Left lung (tissue), 10 donors: ENCODE measurements around the gene CAMTA1. TPM values are rescaled to one million over a fixed set of nuclear protein-coding genes. Genes with fewer than 3 reads are reported as not detected.

Experiments
- ATAC-seq: fragments of 200-7000 bp; cut with Tn5 transposase; one replicate; pipeline ENCODE4 v1.9.1; 2020; ENCODE audit warnings: moderate library complexity
- DNase-seq, 4 donors: peaks; one replicate each; pipeline ENCODE4 v3.0.0-alpha.2; 2013 to 2020
- H3K27ac ChIP-seq, 2 donors: fragments of 200-600 bp; sonication (generic) in 1 of 2; one replicate each; pipeline versions ENCODE4 v1.5.0 to v1.8.0; 2020 to 2021
- H3K27me3 ChIP-seq, 2 donors: fragments of 200-600 bp; sonication (generic) in 1 of 2; one replicate each; pipeline versions ENCODE4 v1.5.0 to v1.8.0; 2020 to 2021
- H3K36me3 ChIP-seq, 2 donors: fragments of 200-600 bp; sonication (generic) in 1 of 2; one replicate each; pipeline versions ENCODE4 v1.5.0 to v1.8.0; 2020 to 2021
- H3K4me1 ChIP-seq, 2 donors: fragments of 200-600 bp; one replicate each; pipeline ENCODE4 v1.8.0; 2021
- H3K4me3 ChIP-seq, 2 donors: fragments of 200-600 bp; sonication (generic) in 1 of 2; one replicate each; pipeline versions ENCODE4 v1.5.0 to v1.8.0; 2020 to 2021; ENCODE audit warnings: mild to moderate bottlenecking in 1 of 2
- H3K9me3 ChIP-seq, 2 donors: fragments of 200-600 bp; sonication (generic) in 1 of 2; one replicate each; pipeline versions ENCODE4 v1.5.0 to v1.8.0; 2020 to 2021
- CTCF ChIP-seq, 2 donors: fragments of 200-600 bp; sonication (generic) in 1 of 2; IDR thresholded peaks; one replicate each; pipeline versions ENCODE4 v1.5.0 to v1.8.0; 2021; ENCODE audit warnings: antibody characterized with exemption in 2 of 2
- intact Hi-C, 2 donors: fragments of 100-400 bp; cut with DNase I; formaldehyde crosslinking; loops; one replicate each; pipeline versions ENCODE4 v1.11.2 to v1.14.2; 2022
- polyA plus RNA-seq, 6 donors: library from polyadenylated mRNA; unstranded; fragments of 120-200 nt; gene quantifications; one replicate each; pipeline ENCODE4 v1.2.1, GENCODE V29; 2013; ENCODE audit not compliant: insufficient read length in 6 of 6
- total RNA-seq, 2 donors: library from RNA; stranded (reverse); fragmentation: NEBNext Ultra II Directional; extraction: Animal tissue kit (Norgen Biotek cat#: 25700); gene quantifications; one replicate each; pipeline ENCODE4 v1.2.1, GENCODE V29; 2021
- donor health status: DM: no; HTN: yes; CAD: no.
- donor health status: DM: no; HTN: no; CAD: no.

CAMTA1 gene
- total and polyA plus RNA-seq, 8 donors = 42.7 to 69.1 (median 49.4) TPM

- intact Hi-C loops = no loop called here
- Histone ChIP-seq H3K27ac (no peak overlapping the region), H3K27me3 (peaks cover 0 to 19% of the 10 kb centered on the region in 2 donors), H3K4me1 (no peaks in the 10 kb centered on the region), H3K36me3 (no peaks in the 10 kb centered on the region), H3K4me3 (no peak overlapping the region), H3K9me3 (peaks cover 0 to 9% of the 10 kb centered on the region in 2 donors)
- DNase-seq (no peak), ATAC-seq (no peak)
- TF ChIP-seq CTCF (IDR thresholded peaks at IDR 0.05) = no peak
These were observed 493.8 kb downstream of the CAMTA1 start for GRCh38 chr1:7278827-7279765.

- no peak for TF ChIP-seq CTCF (IDR thresholded peaks at IDR 0.05)
- ATAC-seq (no peak), DNase-seq (no peak)
- no peak overlapping the region for H3K4me3 ChIP-seq
- H3K4me1 ChIP-seq = no peaks in the 10 kb centered on the region
- H3K36me3 ChIP-seq = no peaks in the 10 kb centered on the region
- H3K27ac ChIP-seq = no peak overlapping the region
- H3K27me3 ChIP-seq = peaks cover 0 to 19% of the 10 kb centered on the region in 2 donors
- intact Hi-C loops = no loop called here
- peaks cover 0 to 9% of the 10 kb centered on the region in 2 donors for H3K9me3 ChIP-seq
These were observed 494.5 kb downstream of the CAMTA1 start for GRCh38 chr1:7279769-7280168.

- DNase-seq = no peak
- Histone ChIP-seq H3K4me3 (no peak overlapping the region), H3K27me3 (peaks cover 0 to 19% of the 10 kb centered on the region in 2 donors), H3K9me3 (peaks cover 0 to 9% of the 10 kb centered on the region in 2 donors), H3K4me1 (no peaks in the 10 kb centered on the region), H3K27ac (no peak overlapping the region), H3K36me3 (no peaks in the 10 kb centered on the region)
- no peak for TF ChIP-seq CTCF (IDR thresholded peaks at IDR 0.05)
- intact Hi-C loops = no loop called here
- no peak for ATAC-seq
These were observed 495.2 kb downstream of the CAMTA1 start for GRCh38 chr1:7280347-7280960.

GRCh38 chr1:7281821-7282220 lies 496.6 kb downstream of the CAMTA1 start:
- Histone ChIP-seq H3K36me3 (no peaks in the 10 kb centered on the region), H3K27ac (no peak overlapping the region), H3K4me1 (no peaks in the 10 kb centered on the region), H3K27me3 (peaks cover 0 to 19% of the 10 kb centered on the region in 2 donors), H3K4me3 (no peak overlapping the region), H3K9me3 (peaks cover 0 to 3% of the 10 kb centered on the region in 2 donors)
- TF ChIP-seq CTCF (IDR thresholded peaks at IDR 0.05) = no peak
- DNase-seq (peak in 1 of 4 donors; percentile 40), ATAC-seq (no peak)
- intact Hi-C loops = no loop called here

- H3K4me1 ChIP-seq = no peaks in the 10 kb centered on the region
- no peak for DNase-seq
- TF ChIP-seq CTCF (IDR thresholded peaks at IDR 0.05) = no peak
- H3K27ac ChIP-seq = no peak overlapping the region
- intact Hi-C loops = no loop called here
- no peak overlapping the region for H3K4me3 ChIP-seq
- ATAC-seq = no peak
- no peaks in the 10 kb centered on the region for H3K36me3 ChIP-seq
- H3K9me3 ChIP-seq = no peaks in the 10 kb centered on the region
- H3K27me3 ChIP-seq = peaks cover 0 to 4% of the 10 kb centered on the region in 2 donors
These were observed 499.7 kb downstream of the CAMTA1 start for GRCh38 chr1:7284839-7285435.
